GM21447 (cell line): ENCODE data around the gene EXOC4.

ENCODE experiments used
- ATAC-seq: cut with Tn5 transposase; IDR thresholded peaks from one replicate; pipeline ENCODE4 v1.9.1; 2021; ENCODE audit not compliant: unreplicated experiment

Gene EXOC4

DNA sequence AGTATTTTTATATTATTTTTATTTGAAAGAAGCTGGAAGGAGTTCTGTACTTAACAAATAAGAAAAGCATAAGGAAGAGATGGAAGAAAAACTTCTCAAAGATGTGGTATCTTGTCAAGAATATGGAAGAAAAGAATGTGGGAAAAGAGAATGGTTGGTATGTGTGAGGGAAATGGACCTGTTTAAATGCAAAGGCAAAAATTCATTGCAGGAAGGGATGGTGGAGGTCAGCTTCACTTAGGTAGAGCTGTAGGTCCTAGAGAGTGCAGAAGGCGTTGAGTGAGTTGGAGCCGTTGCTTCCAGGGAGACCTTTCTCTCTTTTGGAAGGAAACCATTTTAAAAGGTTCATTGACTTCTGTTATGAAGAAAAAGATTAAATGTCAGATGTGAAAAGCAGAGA, 107.3 kb downstream of the EXOC4 start:
- no peak for ATAC-seq

DNA sequence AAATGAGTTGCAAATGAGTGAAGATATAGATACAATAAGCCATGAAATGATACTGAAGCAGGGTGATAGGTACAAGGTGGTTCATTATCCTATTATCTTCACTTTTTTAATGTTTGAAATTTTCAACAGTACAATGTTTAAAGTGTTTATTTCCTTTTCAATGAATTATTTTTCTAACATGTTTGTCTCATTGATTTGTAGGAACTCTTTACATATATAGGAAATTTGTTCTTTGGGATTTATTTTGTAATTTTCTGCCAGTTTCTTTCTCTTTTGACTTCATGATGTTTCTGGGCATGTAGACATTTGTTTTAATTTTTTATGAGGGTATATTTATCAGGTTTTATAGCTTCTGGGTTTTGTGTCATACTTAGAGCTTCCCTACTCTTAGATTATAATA, 108.9 kb downstream of the EXOC4 start:
- ATAC-seq = no peak

DNA sequence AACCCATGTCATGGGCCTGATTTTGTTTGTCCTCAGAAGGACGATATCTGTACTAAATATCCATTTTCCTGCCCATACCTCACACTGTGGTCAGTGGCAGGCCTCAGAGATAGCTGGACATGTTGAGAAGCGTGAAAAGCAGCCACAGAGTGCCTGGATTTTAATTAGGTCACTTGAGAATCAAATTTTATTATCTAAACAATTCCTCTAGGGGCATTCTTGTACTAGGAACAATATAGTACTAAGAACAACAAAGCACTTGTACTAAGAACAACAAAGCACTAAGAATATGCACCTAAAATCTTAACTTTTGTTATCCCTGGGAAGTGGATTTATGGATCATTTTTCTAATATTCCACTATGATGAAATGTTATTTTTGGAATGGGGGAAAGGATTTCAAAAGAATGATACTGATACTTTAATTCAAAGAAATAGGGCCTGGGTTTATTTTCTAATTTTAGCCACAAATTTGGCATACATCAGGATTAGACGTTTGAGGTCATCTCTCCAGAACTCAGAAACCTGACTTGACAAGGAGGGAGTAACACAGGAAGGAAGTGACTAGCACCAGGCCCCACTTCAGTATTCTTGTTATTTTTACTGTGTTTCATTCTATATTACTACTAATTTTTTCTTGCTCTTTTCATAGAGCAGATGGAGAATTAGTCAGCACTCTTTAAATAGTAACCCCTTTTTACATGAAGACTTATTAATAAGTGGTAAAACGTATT, 112.2 kb downstream of the EXOC4 start:
- no peak for ATAC-seq

DNA sequence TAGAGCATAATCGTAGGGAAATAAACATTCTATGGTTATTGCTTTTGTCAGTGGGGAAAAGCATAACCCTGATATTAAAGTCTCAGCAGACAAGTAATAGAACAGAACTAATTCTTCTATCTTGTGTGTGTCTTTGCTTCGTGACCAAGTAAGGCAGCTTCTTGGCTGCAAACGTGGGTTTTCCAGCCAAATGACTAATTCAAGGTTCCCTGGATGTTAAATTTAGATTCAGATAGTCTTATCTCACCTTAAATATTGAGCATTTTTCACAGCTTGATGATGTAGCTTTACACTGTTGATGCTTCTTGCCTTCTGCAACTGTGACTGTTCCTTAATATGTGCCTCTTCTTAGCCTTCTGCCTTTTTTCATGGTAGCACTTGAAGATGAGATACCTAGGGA, 113.0 kb downstream of the EXOC4 start:
- ATAC-seq = no peak

DNA sequence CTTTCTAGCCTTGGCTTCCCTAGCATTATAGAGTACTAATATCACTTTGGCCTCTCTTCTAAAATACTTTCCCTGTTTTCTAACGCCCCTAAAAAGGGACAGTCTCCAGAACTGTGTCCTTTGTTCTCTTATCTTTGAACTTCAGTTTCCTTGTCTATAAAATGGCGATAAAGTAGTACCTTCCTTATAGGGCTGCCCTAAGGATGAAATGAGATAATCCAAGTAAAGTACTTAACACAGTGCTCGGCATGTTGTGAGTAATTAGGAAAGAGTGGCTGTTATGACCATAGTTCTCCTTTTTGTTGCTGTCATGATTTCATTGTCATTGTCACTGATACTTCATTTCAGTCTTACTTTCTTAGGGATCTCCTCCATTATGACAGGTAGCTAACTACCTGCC, 114.7 kb downstream of the EXOC4 start:
- no peak for ATAC-seq

DNA sequence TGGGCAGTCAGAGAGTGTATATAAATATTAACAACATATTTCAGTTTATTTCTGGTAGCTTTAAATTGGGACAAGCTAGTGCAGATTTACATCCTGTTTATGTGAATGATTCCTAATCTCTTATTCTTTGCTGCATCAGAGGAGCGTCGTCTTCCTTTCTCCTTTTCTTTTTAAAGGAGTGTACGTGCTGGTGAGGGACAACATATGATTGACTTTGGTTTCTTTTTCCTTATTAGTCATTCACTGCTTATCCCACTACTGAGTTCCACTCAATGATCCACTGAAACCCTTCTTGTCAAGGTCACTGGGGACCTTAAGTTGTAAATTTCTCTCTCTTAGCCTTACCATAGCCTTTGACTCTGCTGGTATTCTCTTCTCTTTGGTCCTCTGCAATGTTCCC, 116.3 kb downstream of the EXOC4 start:
- no peak for ATAC-seq

DNA sequence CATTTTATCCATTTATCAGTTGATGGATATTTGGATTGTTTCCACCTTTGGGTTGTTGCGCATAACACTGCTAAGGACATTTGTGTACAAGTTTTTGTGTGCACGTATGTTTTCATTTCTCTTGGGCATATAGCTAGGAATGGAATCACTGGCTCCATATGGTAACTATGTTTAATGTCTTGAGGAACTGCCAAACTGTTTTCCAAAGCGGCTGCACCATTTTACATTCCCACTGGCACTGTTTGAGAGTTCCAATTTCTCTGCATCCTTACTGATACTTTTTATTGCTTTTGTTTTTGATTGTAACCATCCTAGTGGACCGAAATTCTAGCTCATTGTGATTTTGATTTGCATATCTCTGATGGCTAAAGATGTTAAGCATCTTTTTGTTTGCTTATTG, 118.7 kb downstream of the EXOC4 start:
- no peak for ATAC-seq

DNA sequence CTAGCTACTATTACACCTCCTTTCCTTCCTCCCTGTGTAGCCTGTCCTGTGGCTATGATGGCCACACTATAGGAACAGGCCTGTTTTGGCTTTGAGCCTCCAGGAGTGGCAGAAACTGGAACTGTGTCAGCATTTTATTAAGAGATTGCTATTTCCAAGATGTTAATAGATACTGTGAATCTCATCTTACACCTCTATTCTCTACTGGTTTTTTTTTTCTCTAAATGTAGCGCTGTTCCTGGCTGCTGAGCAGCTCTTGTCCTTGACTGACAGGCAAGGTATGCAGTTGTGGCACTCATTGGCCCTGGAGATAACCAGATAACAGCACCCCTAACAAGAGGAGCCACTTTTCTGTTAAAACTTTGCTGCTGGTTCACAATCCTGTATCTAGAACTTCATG, 119.5 kb downstream of the EXOC4 start:
- ATAC-seq = no peak

DNA sequence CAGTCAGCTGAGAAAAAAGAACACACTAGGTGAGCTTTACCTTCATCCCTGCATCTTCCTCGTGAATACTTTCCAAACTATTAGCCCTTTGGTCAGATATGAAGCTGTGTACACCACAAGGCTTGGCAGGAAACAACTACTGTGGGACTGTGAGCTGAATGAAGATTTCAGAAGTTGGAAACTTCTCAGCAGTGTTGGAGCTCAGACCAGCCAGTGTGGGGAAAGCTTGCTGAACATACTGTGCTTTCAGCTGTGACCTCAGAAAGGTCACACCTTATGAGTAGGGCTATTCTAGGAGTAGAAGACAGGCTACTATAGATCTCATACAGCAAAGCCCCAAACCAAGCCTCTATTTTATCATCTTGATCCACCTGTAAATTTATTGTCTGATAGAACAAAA, 123.6 kb downstream of the EXOC4 start:
- ATAC-seq = no peak

DNA sequence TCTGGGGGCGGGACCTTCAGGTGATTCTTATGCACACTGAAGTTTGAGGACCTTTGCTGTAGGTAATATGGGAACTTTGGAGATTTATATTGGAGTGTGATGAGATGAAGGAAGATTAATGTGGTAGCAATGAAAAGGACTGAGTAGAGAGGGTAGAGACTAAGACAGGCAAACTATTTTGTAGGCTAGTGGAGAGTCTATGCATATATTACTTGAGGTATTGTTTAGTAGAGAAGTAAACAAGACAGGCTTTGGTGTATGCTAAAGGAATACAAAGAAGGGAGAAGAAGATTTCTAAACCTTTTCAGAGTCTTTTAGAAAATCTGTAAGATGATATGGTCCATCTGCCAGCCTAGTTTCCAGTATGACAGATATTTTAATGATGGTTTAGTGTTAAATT, 129.1 kb downstream of the EXOC4 start:
- no peak for ATAC-seq

DNA sequence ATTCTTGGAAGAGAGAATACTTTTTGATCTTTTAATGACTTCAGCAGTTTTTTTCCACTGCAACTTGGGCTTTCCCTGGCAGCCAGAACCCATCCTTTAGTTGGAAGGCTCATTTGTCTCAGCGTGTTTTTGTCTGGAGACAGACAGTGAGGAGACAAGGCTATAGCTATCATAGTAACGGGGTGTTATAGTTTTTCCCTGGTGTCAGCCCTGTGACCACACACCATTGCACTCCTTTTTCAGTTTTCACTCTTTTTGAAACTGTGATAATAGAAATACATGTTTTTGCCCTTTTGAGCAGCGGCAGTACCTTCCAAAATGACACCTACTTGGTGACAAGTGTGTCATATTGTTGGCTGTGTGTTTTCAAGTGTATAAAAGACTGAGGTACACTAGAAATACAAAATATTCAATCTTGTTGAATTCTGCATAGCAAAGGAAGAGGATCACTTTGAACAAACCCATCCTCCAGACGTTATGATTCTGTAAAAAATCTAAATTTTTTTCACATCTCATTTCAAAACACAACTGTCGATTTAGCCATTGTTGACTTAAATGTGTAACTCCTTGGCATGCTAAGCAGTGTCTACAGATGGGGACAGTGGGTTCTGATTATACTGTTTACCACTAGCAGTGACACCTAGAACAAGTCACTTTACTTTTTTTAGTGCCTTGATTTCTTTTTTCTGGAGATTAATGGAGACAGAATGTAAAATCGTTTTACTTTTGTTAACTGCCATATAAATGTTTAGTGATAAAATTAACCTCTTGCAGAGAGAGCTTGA, 130.1 kb downstream of the EXOC4 start:
- no peak for ATAC-seq

DNA sequence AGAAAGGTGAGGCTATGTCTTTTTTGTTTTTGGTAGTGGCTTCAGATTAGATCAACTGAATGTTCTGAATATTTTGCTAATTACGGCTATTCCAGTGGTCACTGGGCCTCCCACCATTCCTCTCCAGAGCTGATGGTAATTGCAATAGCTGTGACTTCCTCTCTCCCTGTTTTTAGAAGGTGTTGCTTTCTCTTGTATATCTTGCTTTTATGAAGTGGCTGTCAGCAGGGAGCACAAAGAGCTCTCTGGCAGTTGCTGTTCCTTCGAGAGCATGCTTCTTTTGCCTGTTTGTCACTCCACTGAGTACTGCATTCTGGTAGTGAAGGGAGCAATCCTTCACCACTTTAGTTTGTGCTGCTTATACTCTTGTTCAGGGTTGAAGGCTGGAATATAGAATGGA, 133.3 kb downstream of the EXOC4 start:
- no peak for ATAC-seq

DNA sequence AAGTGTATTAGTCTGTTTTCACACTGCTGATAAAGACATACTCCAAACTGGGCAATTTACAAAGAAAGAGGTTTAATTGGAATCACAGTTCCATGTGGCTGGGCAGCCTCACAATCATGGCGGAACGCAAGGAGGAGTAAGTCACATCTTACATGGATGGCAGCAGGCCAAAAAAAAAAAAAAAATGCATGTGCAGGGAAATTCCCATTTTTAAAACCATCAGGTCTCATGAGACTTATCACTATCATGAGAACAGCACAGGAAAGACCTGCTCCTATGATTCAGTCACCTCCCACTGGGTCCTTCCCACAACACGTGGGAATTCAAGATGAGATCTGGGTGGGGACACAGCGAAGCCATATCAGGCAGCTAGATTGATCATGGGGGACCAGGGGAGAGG, 136.8 kb downstream of the EXOC4 start:
- ATAC-seq = no peak

DNA sequence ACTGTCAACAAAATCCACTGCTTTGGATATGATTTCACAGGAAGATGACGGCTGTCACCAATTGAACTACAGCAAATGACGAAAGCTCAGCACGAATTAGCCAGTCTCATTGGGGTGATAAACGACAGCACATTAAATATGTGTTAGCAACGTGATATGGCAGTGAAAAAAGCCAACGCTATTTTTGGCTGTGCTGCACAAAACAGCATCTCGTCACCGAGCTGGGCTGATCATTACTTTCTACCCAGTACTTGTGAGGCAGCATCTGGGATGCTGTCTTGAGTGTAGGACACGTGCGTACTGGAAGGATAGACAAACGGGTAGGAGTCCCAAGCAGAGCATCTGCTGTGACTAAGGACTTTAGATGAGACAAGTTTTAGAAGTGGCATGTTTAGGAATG, 138.3 kb downstream of the EXOC4 start:
- no peak for ATAC-seq

DNA sequence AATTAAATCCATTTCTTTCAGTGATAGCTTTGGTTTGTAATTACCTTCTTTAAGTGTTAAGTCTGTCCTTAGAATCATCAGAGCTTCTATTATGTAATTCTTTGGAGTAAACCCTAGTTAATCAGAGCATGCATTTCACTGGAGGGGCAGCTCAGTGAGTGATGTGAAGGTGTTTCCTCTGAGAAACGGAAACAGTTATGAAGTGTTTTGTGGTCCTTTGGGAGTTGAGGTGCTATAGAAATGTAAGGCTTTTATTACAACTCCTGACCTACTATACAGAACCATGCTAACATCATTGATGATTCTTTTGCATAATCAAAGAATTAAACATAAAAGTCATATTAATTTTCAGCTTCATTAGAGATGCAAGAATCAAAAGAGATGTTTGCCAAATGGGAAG, 141.5 kb downstream of the EXOC4 start:
- no peak for ATAC-seq

DNA sequence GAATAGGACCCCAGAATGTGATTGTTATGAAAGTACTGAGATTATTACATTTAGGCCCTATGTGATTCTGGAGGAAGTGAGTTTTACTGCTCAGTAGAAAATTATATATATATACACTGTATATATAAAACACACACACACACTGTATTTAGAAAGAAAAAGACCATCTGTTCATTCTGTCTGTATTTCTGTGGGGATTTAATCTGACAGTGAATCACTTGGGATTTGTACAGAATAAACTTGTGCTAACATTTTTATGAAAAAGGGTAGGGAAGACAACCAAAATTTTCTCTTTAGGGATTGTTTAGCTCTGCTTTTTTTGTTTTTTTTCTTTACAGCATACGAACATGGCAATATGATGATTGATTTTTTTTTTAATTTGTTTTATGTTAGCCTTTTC, 142.7 kb downstream of the EXOC4 start:
- ATAC-seq = no peak

DNA sequence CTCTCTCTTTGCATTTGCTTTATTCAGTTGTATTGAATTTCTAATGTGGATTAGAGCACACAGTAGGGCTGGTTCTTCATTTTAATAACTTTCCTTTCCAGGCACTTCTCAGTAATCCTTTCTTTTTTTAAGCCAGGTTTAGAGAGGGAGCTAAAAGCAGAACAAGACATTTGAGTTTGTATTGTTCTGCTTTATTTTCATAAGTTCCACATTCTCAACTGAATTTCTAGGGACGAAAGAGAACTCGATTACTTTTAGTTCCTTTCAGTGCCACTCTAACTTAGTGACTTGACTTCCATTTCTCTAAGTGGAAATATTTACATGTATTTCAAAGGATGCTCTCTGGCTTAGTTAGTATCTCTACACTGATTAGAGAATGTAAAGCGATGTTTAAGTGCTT, 145.6 kb downstream of the EXOC4 start:
- ATAC-seq = no peak

DNA sequence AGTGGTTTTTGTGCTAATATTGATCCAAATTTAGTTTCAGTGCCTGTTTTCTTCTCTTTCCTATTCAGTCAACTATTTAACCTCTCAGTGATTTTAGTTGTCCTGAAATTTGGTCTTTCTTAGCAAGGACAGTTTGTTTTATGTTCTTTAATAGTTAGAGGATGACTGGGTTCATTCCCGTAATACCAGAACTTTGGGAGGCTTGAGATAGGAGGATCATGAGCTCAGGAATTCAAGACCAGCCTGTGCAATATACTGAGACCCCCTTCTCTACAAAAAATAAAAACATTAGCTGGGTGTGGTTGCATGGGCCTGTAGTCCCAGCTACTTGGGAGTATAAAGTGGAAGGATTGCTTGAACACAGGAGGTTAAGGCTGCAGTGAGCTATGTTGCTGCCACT, 148.3 kb downstream of the EXOC4 start:
- no peak for ATAC-seq

DNA sequence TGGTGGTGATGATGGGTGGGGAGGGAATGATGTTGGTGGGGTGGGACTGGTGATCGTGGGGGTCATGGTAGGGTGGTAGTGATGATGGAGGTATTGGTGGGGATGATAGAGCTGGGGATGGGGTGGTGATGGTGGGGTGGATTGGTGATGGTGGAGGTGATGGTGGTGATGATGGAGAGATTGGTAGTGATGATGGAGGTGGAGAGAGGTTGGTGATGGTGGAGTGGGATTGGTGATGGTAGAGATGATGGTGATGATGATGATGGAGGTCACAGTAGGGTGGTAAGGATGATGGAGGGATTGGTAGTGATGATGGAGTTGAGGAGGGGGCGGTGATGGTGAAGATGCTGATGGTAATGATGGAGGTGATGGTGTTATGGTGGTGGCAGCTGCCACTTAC, 155.3 kb downstream of the EXOC4 start:
- no peak for ATAC-seq

DNA sequence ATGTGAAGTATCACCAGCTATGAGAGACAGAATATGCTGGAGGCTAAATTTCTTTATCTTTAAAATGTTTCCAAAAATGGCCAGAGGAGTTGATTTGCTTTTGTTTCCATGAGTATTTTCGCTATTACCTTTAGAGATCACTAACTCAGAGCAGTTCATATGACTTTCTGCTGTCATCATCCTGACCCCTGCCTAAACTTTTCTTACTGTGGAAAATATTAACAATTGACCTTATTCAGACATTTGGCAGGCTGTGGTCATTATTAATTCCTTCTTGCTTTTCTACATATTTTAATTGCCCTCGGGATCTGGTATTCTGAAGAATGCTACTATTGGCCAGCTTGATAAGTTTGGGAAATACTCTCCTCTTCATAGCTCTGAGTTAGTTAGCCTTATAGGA, 156.5 kb downstream of the EXOC4 start:
- ATAC-seq = no peak

DNA sequence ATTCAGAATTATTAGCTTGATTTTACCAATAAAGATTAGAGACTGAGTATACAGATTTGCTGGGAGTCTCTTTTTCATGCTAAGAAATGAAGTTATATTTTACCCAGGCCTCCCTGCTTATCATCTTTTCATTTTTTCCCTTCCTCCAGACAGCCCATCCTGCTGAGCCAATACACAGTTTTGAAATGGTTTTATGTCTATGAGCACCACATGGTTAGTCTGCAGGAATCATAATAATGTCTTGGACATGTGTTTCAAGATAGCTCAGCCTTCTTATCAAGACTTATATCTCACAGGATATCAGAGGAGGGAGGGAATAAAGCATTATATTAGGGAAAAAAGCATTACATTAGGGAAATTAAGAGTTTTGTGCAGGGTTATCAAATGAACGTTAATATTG, 157.1 kb downstream of the EXOC4 start:
- ATAC-seq = no peak

DNA sequence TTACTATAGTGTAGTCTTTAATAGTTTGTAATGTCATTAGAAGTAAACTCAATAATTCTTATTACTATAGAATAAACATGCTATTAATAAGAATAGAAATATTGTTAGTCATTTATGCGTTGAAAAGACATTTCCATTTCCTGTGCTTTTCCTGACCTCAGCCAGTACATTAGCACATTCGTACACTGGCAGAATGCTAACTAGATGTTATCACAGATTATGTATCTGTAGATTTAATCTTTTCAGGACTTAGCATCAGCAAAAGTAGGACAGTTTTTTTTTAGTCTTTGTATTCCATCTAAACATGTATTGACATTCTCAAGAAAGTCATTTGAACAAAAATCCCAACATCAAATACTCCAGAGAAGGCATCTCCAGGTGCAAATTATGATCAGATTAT, 158.5 kb downstream of the EXOC4 start:
- ATAC-seq = no peak

DNA sequence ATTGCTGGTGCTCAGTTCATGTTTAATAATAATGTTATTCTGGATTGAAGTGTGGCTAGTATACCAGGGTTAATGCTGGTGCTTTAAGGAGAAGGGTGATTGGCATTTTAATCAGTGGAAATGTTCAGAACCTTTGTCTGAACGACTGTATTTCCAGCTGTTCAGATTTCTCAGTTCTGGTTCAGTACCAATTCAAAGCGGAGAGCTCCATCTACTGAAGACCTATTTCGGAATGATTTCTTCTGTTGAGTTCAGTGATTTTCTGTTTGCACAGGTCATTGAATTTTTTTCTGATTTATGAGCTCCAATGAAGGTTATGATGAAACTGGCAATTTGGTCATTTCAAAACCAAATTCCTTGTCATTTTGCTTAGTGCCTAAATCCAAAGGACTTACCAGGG, 160.1 kb downstream of the EXOC4 start:
- ATAC-seq = no peak
